ENCODE data around the gene AAMP. TPM values are rescaled to one million over a fixed set of nuclear protein-coding genes. Genes with fewer than 3 reads are reported as not detected.

The AAMP gene
- total RNA-seq, 2 donors from 2014 or later: 96.1 to 137 TPM

DNA sequence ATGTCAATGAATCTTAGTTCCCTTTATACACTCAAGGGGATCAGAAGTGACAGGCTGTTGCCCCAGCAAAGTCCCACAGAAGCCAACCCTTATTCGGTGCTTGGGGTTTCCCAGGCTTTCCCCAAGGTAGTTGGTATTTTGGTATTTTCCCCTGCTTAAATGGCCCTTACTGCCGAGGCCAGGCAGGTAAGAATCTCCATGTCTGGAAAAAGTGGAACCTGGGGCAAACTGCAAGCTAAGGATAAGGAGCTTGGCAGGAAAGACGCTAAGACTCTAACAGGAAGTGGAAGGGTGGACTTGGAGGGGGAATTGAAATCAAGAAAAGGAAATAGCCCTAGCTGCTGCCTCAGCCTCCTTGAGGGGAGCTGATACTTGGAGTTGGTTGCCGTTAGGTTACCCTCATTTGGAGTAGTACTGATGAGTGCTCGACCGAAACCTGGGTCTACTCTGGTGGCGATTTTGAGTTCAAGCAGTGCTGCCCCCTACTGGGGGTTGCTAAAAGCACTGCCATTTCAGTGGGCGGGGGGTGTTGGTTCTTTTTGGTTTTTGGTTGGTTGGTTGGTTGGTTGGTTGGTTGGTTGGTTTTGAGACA, 12.5 kb downstream of the AAMP start:
- no peak for DNase-seq
- intact Hi-C loops (cut with DNase I): loop anchor here (5.0 kb wide), 1 partner anchor 70 kb away; no protein-coding TSS in a partner anchor

DNA sequence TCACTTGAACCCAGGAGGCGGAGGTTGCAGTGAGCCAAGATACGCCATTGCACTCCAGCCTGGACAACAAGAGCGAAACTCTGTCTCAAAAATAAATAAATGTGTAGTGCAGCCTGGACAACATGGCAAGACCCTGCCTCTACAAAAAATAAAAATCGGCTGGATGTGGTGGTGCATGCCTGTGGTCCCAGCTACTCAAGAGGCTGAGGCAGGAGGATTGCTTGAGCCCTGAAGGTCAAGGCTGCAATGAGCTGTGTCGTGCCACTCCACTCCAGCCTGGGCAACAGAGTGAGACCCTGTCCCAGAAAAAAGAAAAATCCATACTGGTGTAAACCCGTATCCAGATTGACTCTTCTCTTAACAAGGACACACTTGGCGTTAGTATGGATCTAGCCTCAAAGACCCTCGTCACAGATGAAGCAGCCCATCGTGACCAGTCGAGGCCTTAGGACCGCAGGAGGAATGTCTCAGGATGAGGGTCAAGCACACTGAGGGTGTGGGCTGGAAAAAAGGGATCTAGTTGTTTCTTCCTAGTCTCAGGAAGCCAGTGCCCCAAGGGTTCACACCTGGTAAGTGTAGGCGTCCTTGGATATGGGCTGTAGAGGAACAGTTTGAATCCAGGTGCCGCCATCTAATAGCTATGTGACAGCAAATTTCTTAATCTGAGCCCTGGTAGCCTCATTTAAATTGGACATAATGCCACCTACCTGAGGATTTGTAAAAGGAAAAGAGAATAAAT, 13.2 kb downstream of the AAMP start:
- intact Hi-C loops (cut with DNase I): loop anchor here (5.0 kb wide), 1 partner anchor 69 kb away; no protein-coding TSS in a partner anchor
- H3K36me3 ChIP-seq: peaks cover 31% of the 10 kb centered on the region
- no peaks in the 10 kb centered on the region for H3K9me3 ChIP-seq
- no peak for DNase-seq
- peaks cover 7% of the 10 kb centered on the region for H3K4me1 ChIP-seq
- H3K27ac ChIP-seq: peak overlapping the region; percentile 11
- no peak overlapping the region for H3K9ac ChIP-seq (ENCODE audit: low read depth in 2 of 2, low read length in 2 of 2)
- TF ChIP-seq, protein P1, sequence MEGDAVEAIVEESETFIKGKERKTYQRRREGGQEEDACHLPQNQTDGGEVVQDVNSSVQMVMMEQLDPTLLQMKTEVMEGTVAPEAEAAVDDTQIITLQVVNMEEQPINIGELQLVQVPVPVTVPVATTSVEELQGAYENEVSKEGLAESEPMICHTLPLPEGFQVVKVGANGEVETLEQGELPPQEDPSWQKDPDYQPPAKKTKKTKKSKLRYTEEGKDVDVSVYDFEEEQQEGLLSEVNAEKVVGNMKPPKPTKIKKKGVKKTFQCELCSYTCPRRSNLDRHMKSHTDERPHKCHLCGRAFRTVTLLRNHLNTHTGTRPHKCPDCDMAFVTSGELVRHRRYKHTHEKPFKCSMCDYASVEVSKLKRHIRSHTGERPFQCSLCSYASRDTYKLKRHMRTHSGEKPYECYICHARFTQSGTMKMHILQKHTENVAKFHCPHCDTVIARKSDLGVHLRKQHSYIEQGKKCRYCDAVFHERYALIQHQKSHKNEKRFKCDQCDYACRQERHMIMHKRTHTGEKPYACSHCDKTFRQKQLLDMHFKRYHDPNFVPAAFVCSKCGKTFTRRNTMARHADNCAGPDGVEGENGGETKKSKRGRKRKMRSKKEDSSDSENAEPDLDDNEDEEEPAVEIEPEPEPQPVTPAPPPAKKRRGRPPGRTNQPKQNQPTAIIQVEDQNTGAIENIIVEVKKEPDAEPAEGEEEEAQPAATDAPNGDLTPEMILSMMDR (IDR thresholded peaks at IDR 0.05): no peak
- no peaks in the 10 kb centered on the region for H3K27me3 ChIP-seq
- H3K4me3 ChIP-seq: no peak overlapping the region

More for the DNA sequence above, 12.5 kb downstream of the AAMP start:
- H3K36me3 ChIP-seq: peaks cover 25% of the 10 kb centered on the region
- no peak overlapping the region for H3K9ac ChIP-seq (ENCODE audit: low read depth in 2 of 2, low read length in 2 of 2)
- no peaks in the 10 kb centered on the region for H3K27me3 ChIP-seq
- TF ChIP-seq, protein P1 (IDR thresholded peaks at IDR 0.05): no peak
- peak overlapping the region; percentile 11 for H3K27ac ChIP-seq
- peaks cover 7% of the 10 kb centered on the region for H3K4me1 ChIP-seq
- no peak overlapping the region for H3K4me3 ChIP-seq
- no peaks in the 10 kb centered on the region for H3K9me3 ChIP-seq

DNA sequence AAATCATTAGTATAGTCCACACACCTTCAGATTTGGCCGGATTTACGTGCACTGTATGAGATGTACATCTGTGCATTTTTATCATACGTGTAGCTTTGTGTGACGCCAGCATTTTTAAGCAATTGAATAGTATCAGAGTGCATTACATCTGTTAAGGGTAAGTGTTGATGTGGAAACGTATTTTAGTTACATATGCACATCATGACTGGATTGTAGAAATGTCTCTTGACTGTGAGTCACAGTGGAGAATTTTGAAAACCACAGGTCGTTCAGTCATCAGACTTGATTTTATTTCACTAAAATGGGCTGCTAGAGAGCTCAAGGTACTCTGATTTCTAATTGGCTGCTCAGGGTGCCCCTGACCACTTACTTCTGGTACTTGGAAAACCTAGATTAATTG, 14.5 kb downstream of the AAMP start:
- TF ChIP-seq, protein P1 (IDR thresholded peaks at IDR 0.05): no peak
- H3K9ac ChIP-seq (ENCODE audit: low read depth in 2 of 2, low read length in 2 of 2): no peak overlapping the region
- no peaks in the 10 kb centered on the region for H3K4me1 ChIP-seq
- H3K36me3 ChIP-seq: peaks cover 44% of the 10 kb centered on the region
- no peak overlapping the region for H3K27ac ChIP-seq
- intact Hi-C loops (cut with DNase I): loop anchor here (5.0 kb wide), 1 partner anchor 68 kb away; no protein-coding TSS in a partner anchor
- no peak overlapping the region for H3K4me3 ChIP-seq
- no peak for DNase-seq
- no peaks in the 10 kb centered on the region for H3K9me3 ChIP-seq
- H3K27me3 ChIP-seq: no peaks in the 10 kb centered on the region

DNA sequence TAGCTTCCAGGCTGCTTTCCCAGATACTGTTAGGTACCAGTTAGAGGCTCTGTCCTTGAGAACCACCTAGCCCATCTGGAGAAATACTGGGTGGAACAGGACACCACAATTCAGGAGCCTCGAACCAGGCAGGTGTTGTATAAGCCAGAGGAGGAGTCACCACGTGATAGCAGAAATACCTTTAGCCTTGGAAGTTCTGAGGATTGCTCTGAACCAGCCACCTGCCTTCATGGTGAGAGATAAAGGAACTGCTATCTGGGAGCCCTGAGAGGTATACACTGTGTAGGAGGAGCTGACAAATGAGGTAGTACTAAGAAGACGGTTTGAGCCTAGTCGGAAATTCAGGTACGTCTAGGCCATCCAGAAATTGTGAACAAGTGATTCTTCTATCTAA, 16.7 kb downstream of the AAMP start:
- no peak for DNase-seq
- TF ChIP-seq, protein P1 (IDR thresholded peaks at IDR 0.05): no peak
- intact Hi-C loops (cut with DNase I): no loop called here
- Histone ChIP-seq H3K36me3 (peaks cover 64% of the 10 kb centered on the region), H3K27me3 (no peaks in the 10 kb centered on the region), H3K4me1 (no peaks in the 10 kb centered on the region), H3K4me3 (no peak overlapping the region), H3K27ac (no peak overlapping the region), H3K9ac (ENCODE audit: low read depth in 2 of 2, low read length in 2 of 2) (no peak overlapping the region), H3K9me3 (no peaks in the 10 kb centered on the region)

DNA sequence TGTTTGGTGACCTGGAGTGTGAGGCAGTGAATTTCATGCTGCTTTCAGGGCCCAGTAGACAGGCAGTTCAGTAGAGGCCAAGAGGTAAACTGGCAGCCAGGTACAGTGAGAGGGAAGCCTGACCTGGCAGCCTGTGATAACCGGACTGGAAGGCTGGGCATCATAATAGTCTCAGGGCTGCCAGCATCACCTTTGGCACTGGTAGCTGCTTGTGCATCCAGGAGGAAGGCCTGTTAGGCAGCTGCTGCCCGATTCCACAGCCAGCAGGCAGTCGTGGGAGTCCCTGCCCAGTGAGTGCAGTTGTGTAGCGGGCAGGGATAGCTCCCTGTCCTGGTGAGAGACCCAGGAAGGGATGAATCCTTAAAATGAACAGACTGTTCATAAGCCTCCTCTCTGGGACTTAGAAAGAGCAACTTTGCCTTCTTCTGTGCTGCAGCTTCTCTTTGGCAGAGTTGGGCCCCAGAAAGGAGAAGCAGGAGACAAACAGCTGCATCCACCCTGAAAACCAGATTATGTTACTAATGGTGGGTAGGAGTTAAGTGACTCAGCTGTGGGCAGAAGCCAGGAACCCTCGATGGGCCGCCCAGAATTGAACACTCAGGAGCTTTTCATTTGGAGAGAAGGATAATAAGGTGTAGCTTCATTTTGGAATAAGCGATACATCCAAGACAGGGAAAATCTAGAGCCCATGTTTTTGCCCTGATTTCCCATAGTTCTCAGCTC, 17.3 kb downstream of the AAMP start:
- intact Hi-C loops (cut with DNase I): no loop called here
- no peak for DNase-seq
- no peaks in the 10 kb centered on the region for H3K9me3 ChIP-seq
- H3K4me1 ChIP-seq: no peaks in the 10 kb centered on the region
- H3K36me3 ChIP-seq: peaks cover 64% of the 10 kb centered on the region
- H3K4me3 ChIP-seq: no peak overlapping the region
- H3K27me3 ChIP-seq: no peaks in the 10 kb centered on the region
- no peak overlapping the region for H3K9ac ChIP-seq (ENCODE audit: low read depth in 2 of 2, low read length in 2 of 2)
- TF ChIP-seq, protein P1 (IDR thresholded peaks at IDR 0.05): no peak
- H3K27ac ChIP-seq: no peak overlapping the region

Data from colonic mucosa (tissue), 4 donors.